Keratinocyte (primary cell): ENCODE measurements around the gene RNF151. TPM values are rescaled to one million over a fixed set of nuclear protein-coding genes. Genes with fewer than 3 reads are reported as not detected.
A peak's percentile ranks its signal among the peaks of the same experiment; 100 is the strongest.

Source experiments
- DNase-seq: peaks from one replicate; pipeline ENCODE4 v3.0.0-alpha.2; 2011; ENCODE audit warnings: low read depth, missing footprints, low spot score
- FAIRE-seq: peaks from 2 replicates; lab custom pipeline; 2011; peaks lifted over from hg19 to GRCh38; lab: Jason Lieb, UNC
- H2AFZ ChIP-seq: 2 replicates; pipeline ENCODE4 v1.6.0; 2012; ENCODE audit warnings: low read length, control low read depth, inconsistent platforms; ENCODE audit not compliant: control insufficient read depth
- H3K27ac ChIP-seq: 2 replicates; pipeline ENCODE4 v1.5.1; 2011; ENCODE audit warnings: low read length; ENCODE audit not compliant: control insufficient read depth, insufficient read depth
- H3K27me3 ChIP-seq: 3 replicates; pipeline ENCODE4 v1.6.0; 2011; ENCODE audit warnings: low read length; ENCODE audit not compliant: control insufficient read depth, insufficient read depth; ENCODE audit errors: extremely low read depth
- H3K36me3 ChIP-seq, 2 experiments: 2 replicates in 1 of 2; 3 replicates in 1 of 2; pipeline ENCODE4 v1.5.1; 2011; ENCODE audit warnings: low read length in 2 of 2, mild to moderate bottlenecking in 1 of 2; ENCODE audit not compliant: control insufficient read depth in 2 of 2, insufficient read depth in 2 of 2; ENCODE audit errors: extremely low read depth in 1 of 2
- H3K4me1 ChIP-seq: 3 replicates; pipeline ENCODE4 v1.5.1; 2011; ENCODE audit warnings: low read length; ENCODE audit not compliant: control insufficient read depth, insufficient read depth; ENCODE audit errors: extremely low read depth
- H3K4me2 ChIP-seq: 3 replicates; pipeline ENCODE4 v1.6.0; 2011; ENCODE audit warnings: low read depth, low read length; ENCODE audit not compliant: control insufficient read depth, insufficient read depth; ENCODE audit errors: extremely low read depth
- H3K4me3 ChIP-seq, 3 experiments: fragments of 200-600 bp in 1 of 3; sonication (generic) in 1 of 3; 2 replicates in 2 of 3; 3 replicates in 1 of 3; pipeline ENCODE4 v1.5.1; 2011 to 2016; ENCODE audit warnings: low read length in 3 of 3, mild to moderate bottlenecking in 3 of 3, control low read depth in 2 of 3, inconsistent platforms in 1 of 3, low read depth in 1 of 3, mixed read lengths in 1 of 3, mixed run types in 1 of 3, moderate library complexity in 1 of 3; ENCODE audit not compliant: control insufficient read depth in 2 of 3, insufficient read depth in 2 of 3; ENCODE audit errors: extremely low read depth in 1 of 3
- H3K79me2 ChIP-seq: 2 replicates; pipeline ENCODE4 v1.6.0; 2012; ENCODE audit warnings: low read length; ENCODE audit not compliant: control insufficient read depth, insufficient read depth
- H3K9ac ChIP-seq: 3 replicates; pipeline ENCODE4 v1.6.0; 2011; ENCODE audit warnings: low read length; ENCODE audit not compliant: control insufficient read depth, insufficient read depth; ENCODE audit errors: extremely low read depth
- H3K9me1 ChIP-seq: 3 replicates; pipeline ENCODE4 v1.6.0; 2011; ENCODE audit warnings: low read length; ENCODE audit not compliant: control insufficient read depth, insufficient read depth; ENCODE audit errors: extremely low read depth
- H3K9me3 ChIP-seq: 2 replicates; pipeline ENCODE4 v1.5.1; 2012; ENCODE audit warnings: low read depth, low read length; ENCODE audit not compliant: control insufficient read depth
- H4K20me1 ChIP-seq: 3 replicates; pipeline ENCODE4 v1.6.0; 2011; ENCODE audit warnings: low read length; ENCODE audit not compliant: control insufficient read depth, insufficient read depth; ENCODE audit errors: extremely low read depth
- EZH2 ChIP-seq: IDR thresholded peaks from one replicate; pipeline ENCODE4 v1.6.1; 2012; ENCODE audit warnings: inconsistent platforms, mild to moderate bottlenecking, low read length, moderate library complexity
- dilution Hi-C: fragments of 300-500 bp; cut with MboI; formaldehyde crosslinking; loops from one replicate; pipeline ENCODE4 v1.7.0; 2020; ENCODE audit warnings: low sequenced_read_pairs; ENCODE audit not compliant: extremely low pct_ligation_motif_present
- polyA plus RNA-seq, 5 experiments: library from polyadenylated mRNA; depleted of rRNA in 3 of 5; stranded (reverse) in 3 of 5; stranded (forward) in 1 of 5; unstranded in 1 of 5; fragments of >200 nt; gene quantifications; 1 replicate in 1 of 5; 2 replicates in 3 of 5; 3 replicates in 1 of 5; pipeline versions ENCODE4 v1.2.1 to v1.2.3, GENCODE V29; 2011 to 2012; ENCODE audit warnings: missing spikeins in 2 of 5, low read depth in 1 of 5, low replicate concordance in 1 of 5
- TF ChIP-seq, protein P1 (sequence below), 3 experiments: IDR thresholded peaks in 1 of 3; conservative IDR thresholded peaks in 1 of 3; optimal IDR thresholded peaks in 1 of 3; 2 replicates in 2 of 3; 3 replicates in 1 of 3; pipeline versions ENCODE3 to v1.5.1; 2011; ENCODE audit warnings: low read length in 3 of 3, mild to moderate bottlenecking in 3 of 3, moderate library complexity in 2 of 3, control low read depth in 1 of 3, inconsistent platforms in 1 of 3; ENCODE audit not compliant: insufficient read depth in 2 of 3; ENCODE audit errors: extremely low read depth in 1 of 3

RNF151 gene
- polyA plus RNA-seq, 1 donor (not counting 4 experiments of a cell fraction or from before 2014, with no cell fraction given), result not detected

DNA sequence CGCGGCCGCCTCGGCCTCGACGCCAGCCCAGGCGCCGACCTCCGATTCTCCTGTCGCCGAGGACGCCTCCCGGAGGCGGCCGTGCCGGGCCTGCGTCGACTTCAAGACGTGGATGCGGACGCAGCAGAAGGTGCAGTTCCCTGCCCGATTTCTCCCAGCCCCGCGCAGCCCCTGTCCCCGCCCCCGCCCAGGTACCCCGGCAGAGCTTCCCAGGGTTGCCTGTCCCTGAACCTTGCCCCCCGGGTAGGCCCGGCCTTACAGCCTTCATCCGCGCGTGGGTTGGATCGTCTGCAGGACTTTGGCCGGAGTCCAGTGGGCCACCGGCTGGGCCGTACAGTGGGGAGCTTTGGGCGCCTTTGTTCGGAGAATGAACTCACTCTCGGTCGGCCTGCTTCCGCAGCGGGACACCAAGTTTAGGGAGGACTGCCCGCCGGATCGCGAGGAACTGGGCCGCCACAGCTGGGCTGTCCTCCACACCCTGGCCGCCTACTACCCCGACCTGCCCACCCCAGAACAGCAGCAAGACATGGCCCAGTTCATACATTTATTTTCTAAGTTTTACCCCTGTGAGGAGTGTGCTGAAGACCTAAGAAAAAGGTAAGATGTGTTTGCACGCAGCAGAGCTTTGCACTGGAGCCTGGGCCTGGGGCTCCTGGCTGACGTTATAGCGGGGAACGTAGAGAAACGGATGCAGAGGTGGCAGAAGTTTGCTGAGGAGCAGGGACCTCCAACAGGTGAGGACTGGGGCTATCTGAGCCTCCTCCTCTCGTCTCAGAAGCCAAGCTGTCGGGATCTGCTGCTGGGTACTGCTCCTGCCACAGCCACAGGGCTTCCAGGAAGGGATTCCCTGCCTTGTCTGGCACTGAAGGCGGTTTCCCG, 17.9 kb downstream of the RNF151 start:
- Histone ChIP-seq H3K4me2 (peak overlapping the region; percentile 92), H3K27ac (peak overlapping the region; percentile 8), H3K79me2 (peaks cover 2% of the 10 kb centered on the region), H2AFZ (peak overlapping the region; percentile 12), H3K4me1 (peaks cover 38% of the 10 kb centered on the region), H4K20me1 (no peaks in the 10 kb centered on the region), H3K27me3 (peaks cover 46% of the 10 kb centered on the region), H3K4me3 (peak overlapping the region; percentile 59 to 90 (median 81)), H3K36me3 (peaks cover 7 to 14% of the 10 kb centered on the region in 2 experiments), H3K9me3 (no peaks in the 10 kb centered on the region), H3K9ac (peak overlapping the region; percentile 72), H3K9me1 (peaks cover 2% of the 10 kb centered on the region)
- TF ChIP-seq EZH2, result no peak
- TF ChIP-seq, protein P1, sequence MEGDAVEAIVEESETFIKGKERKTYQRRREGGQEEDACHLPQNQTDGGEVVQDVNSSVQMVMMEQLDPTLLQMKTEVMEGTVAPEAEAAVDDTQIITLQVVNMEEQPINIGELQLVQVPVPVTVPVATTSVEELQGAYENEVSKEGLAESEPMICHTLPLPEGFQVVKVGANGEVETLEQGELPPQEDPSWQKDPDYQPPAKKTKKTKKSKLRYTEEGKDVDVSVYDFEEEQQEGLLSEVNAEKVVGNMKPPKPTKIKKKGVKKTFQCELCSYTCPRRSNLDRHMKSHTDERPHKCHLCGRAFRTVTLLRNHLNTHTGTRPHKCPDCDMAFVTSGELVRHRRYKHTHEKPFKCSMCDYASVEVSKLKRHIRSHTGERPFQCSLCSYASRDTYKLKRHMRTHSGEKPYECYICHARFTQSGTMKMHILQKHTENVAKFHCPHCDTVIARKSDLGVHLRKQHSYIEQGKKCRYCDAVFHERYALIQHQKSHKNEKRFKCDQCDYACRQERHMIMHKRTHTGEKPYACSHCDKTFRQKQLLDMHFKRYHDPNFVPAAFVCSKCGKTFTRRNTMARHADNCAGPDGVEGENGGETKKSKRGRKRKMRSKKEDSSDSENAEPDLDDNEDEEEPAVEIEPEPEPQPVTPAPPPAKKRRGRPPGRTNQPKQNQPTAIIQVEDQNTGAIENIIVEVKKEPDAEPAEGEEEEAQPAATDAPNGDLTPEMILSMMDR (optimal IDR thresholded peaks at IDR 0.05 in 1 of 3, IDR thresholded peaks at IDR 0.05 in 1 of 3, conservative IDR thresholded peaks at IDR 0.05 in 1 of 3; ENCODE audit: extremely low read depth in 1 of 3, insufficient read depth in 2 of 3, low read length in 3 of 3), result no peak
- FAIRE-seq (no peak), DNase-seq (no peak)
- dilution Hi-C loops, result no loop called here

DNA sequence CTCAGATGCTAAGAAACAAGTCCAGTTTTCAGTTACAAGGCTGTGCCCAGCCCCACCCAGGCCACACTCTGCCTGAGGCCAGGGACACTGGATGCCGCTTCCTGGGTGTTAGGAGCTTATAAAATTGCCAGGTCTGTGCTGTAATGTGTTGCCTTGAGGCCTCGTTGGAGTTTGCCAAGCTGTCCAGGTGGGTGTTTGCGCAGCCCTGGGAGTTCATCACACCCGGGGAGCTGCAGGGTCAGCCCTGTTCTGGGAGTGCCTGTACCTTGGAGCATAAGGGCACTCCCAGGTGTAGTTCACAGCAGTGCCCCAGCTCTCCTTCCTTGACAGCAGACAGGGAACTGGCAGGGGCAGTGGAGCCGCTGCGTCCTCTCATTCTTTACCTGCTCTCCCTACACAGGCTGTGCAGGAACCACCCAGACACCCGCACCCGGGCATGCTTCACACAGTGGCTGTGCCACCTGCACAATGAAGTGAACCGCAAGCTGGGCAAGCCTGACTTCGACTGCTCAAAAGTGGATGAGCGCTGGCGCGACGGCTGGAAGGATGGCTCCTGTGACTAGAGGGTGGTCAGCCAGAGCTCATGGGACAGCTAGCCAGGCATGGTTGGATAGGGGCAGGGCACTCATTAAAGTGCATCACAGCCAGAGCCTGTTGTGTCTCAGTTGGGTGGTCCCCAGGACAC, 19.0 kb downstream of the RNF151 start:
- Histone ChIP-seq H3K4me2 (peak overlapping the region; percentile 92), H2AFZ (no peak overlapping the region), H3K9me1 (peaks cover 2% of the 10 kb centered on the region), H4K20me1 (no peaks in the 10 kb centered on the region), H3K9ac (peak overlapping the region; percentile 72), H3K27me3 (peaks cover 50% of the 10 kb centered on the region), H3K79me2 (peaks cover 2% of the 10 kb centered on the region), H3K4me1 (peaks cover 31% of the 10 kb centered on the region), H3K36me3 (peaks cover 7 to 14% of the 10 kb centered on the region in 2 experiments), H3K4me3 (peak overlapping the region in 2 of 3 experiments; percentile 81 to 90), H3K9me3 (no peaks in the 10 kb centered on the region), H3K27ac (no peak overlapping the region)
- TF ChIP-seq, protein P1 (optimal IDR thresholded peaks at IDR 0.05 in 1 of 3, IDR thresholded peaks at IDR 0.05 in 1 of 3, conservative IDR thresholded peaks at IDR 0.05 in 1 of 3; ENCODE audit: extremely low read depth in 1 of 3, insufficient read depth in 2 of 3, low read length in 3 of 3), result no peak
- TF ChIP-seq EZH2, result no peak
- DNase-seq (no peak), FAIRE-seq (no peak)
- dilution Hi-C loops, result no loop called here
